Suprapubic skin (tissue), 4 donors: ENCODE measurements around the gene IQCF5.

ENCODE experiments used
- CTCF ChIP-seq, 2 donors: fragments of 200-600 bp in 1 of 2; fragments of 450-650 bp in 1 of 2; sonication (generic) in 1 of 2; IDR thresholded peaks; one replicate each; pipeline ENCODE4 v1.5.1; 2016 to 2019; ENCODE audit warnings: antibody characterized with exemption in 2 of 2, mild to moderate bottlenecking in 1 of 2, moderate library complexity in 1 of 2
- EP300 ChIP-seq: sonication (generic); formaldehyde crosslinking; IDR thresholded peaks from one replicate; pipeline ENCODE4 v1.6.1; 2017; ENCODE audit warnings: antibody characterized with exemption
- POLR2AphosphoS5 ChIP-seq, 3 donors: sonication (generic); formaldehyde crosslinking; IDR thresholded peaks; one replicate each; pipeline ENCODE4 v1.6.1; 2017; ENCODE audit warnings: antibody characterized with exemption in 3 of 3

- TF ChIP-seq CTCF (IDR thresholded peaks at IDR 0.05) (no peak), POLR2AphosphoS5 (IDR thresholded peaks at IDR 0.05) (no peak), EP300 (no peak)
Observed at GRCh38 chr3:51845129-51845528, 30.3 kb downstream of the IQCF5 start.
